ENCODE data around the gene BTG4. TPM values are rescaled to one million over a fixed set of nuclear protein-coding genes. Genes with fewer than 3 reads are reported as not detected.

BTG4 gene
- total and polyA plus RNA-seq, 2 of the 8 experiments (the other 6 are each of a cell fraction or from before 2014, with no cell fraction given) = 0.06 TPM; not detected in 1

- Histone ChIP-seq H3K79me2 (ENCODE audit: control insufficient read depth in 1 of 2, insufficient read depth in 2 of 2, low read length in 2 of 2) (no peaks in the 10 kb centered on the region), H3K4me2 (ENCODE audit: insufficient read depth in 1 of 2, low read depth in 2 of 2, low read length in 2 of 2) (no peak overlapping the region), H4K20me1 (replicated peaks in 1 of 2; ENCODE audit: control insufficient read depth in 1 of 2, insufficient read depth in 2 of 2, low read length in 2 of 2) (no peaks in the 10 kb centered on the region), H3K27ac (ENCODE audit: low read depth, low read length) (no peak overlapping the region), H3K4ac (replicated peaks; ENCODE audit: insufficient read length, low read depth, low read length) (no peak overlapping the region), H3K36me3 (ENCODE audit: control insufficient read depth in 2 of 4, insufficient read depth in 4 of 4, low read length in 3 of 4) (no peaks in the 10 kb centered on the region), H3K9ac (replicated peaks in 1 of 4; ENCODE audit: extremely low read depth in 1 of 4, low read depth in 3 of 4, low read length in 3 of 4) (no peak overlapping the region), H2BK5ac (ENCODE audit: low read depth, low read length) (no peak overlapping the region), H3K4me3 (ENCODE audit: extremely low read depth in 1 of 4, insufficient read depth in 2 of 4, low read depth in 3 of 4, low read length in 4 of 4) (no peak overlapping the region), H3K23ac (ENCODE audit: insufficient read length) (no peak overlapping the region), H3K79me1 (ENCODE audit: low read depth, low read length) (no peaks in the 10 kb centered on the region), H3K18ac (ENCODE audit: extremely low read depth, low read length) (no peak overlapping the region), H3K9me3 (ENCODE audit: insufficient read depth in 2 of 2, low read depth in 1 of 2, low read length in 1 of 2) (peaks cover 0 to 3% of the 10 kb centered on the region in 2 experiments; a peak in 1 of 4 replicates), H3K14ac (ENCODE audit: insufficient read length) (no peak overlapping the region), H4K8ac (ENCODE audit: extremely low read depth, insufficient read depth, low read length) (no peak overlapping the region), H2AFZ (ENCODE audit: low read length) (no peak overlapping the region), H3K27me3 (replicated peaks in 1 of 4; ENCODE audit: control insufficient read depth in 3 of 4, extremely low read depth in 1 of 4, insufficient read depth in 3 of 4, low read length in 3 of 4) (peaks cover 6 to 13% (median 11%) of the 10 kb centered on the region in 4 experiments), H2AK5ac (ENCODE audit: low read depth, low read length) (no peak overlapping the region), H4K5ac (ENCODE audit: insufficient read length, low read depth, low read length) (no peak overlapping the region), H4K91ac (replicated peaks; ENCODE audit: insufficient read length, low read length) (no peak overlapping the region), H3K56ac (replicated peaks; ENCODE audit: insufficient read length, low read depth, low read length) (no peak overlapping the region), H2BK20ac (ENCODE audit: low read length) (no peak overlapping the region), H2BK15ac (ENCODE audit: low read length) (no peak overlapping the region), H3K23me2 (ENCODE audit: low read depth, low read length) (peaks cover 5% of the 10 kb centered on the region; the same call in 1 of the 2 replicates), H2BK12ac (ENCODE audit: low read depth, low read length) (no peak overlapping the region), H3K4me1 (replicated peaks in 1 of 4; ENCODE audit: control insufficient read depth in 3 of 4, insufficient read depth in 4 of 4, low read length in 3 of 4) (peaks cover 0 to 10% (median 3%) of the 10 kb centered on the region in 4 experiments; a peak in 6 of 7 replicates), H2BK120ac (replicated peaks; ENCODE audit: low read depth, low read length) (no peak overlapping the region)
- DNase-seq (ENCODE audit: low read depth in 1 of 2, low spot score in 2 of 2) (no peak), FAIRE-seq (no peak)
- ChIA-PET POLR2A (ENCODE audit: partially characterized antibody) (no interaction called here), CTCF (ENCODE audit: partially characterized antibody) (interaction anchor here (0.6 to 1.1 kb wide), 6 partner anchors 17 to 881 kb away, joined by 3 read pairs; no protein-coding TSS in a partner anchor)
- WGBS, 2 experiments (ENCODE audit: extremely low coverage in 1 of 2, insufficient coverage in 1 of 2, insufficient read length in 1 of 2, insufficient replicate concordance in 2 of 2, low coverage in 1 of 2, low lambda C conversion rate in 2 of 2, missing lambda C conversion rate in 1 of 2) = 82% methylated on average over 6 of the region's 6 CpGs; no CpG with 5 or more reads in 1 of the 2 experiments
- TF ChIP-seq HDAC2 (IDR thresholded peaks at IDR 0.05; ENCODE audit: borderline replicate concordance in 1 of 2, low read depth in 2 of 2, low read length in 2 of 2) (no peak), POLR2AphosphoS5 (IDR thresholded peaks at IDR 0.05; ENCODE audit: low read depth, low read length) (no peak), TBP (IDR thresholded peaks at IDR 0.05; ENCODE audit: low read depth, low read length) (no peak), NRF1 (IDR thresholded peaks at IDR 0.05; ENCODE audit: low read depth, low read length) (no peak), SP4 (IDR thresholded peaks at IDR 0.05; ENCODE audit: low read length) (no peak), SIRT6 (IDR thresholded peaks at IDR 0.05; ENCODE audit: low read length) (no peak), CEBPB (IDR thresholded peaks at IDR 0.05; ENCODE audit: low read depth, low read length) (no peak), SP2 (IDR thresholded peaks at IDR 0.05; ENCODE audit: low read length) (no peak), HDAC6 (IDR thresholded peaks at IDR 0.05; ENCODE audit: low read depth, low read length) (no peak), ATF3 (IDR thresholded peaks at IDR 0.05; ENCODE audit: insufficient read depth, low read depth, low read length) (no peak)
- TF ChIP-seq, protein P1, sequence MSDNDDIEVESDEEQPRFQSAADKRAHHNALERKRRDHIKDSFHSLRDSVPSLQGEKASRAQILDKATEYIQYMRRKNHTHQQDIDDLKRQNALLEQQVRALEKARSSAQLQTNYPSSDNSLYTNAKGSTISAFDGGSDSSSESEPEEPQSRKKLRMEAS (IDR thresholded peaks at IDR 0.05) = no peak
- TF ChIP-seq, protein P2, sequence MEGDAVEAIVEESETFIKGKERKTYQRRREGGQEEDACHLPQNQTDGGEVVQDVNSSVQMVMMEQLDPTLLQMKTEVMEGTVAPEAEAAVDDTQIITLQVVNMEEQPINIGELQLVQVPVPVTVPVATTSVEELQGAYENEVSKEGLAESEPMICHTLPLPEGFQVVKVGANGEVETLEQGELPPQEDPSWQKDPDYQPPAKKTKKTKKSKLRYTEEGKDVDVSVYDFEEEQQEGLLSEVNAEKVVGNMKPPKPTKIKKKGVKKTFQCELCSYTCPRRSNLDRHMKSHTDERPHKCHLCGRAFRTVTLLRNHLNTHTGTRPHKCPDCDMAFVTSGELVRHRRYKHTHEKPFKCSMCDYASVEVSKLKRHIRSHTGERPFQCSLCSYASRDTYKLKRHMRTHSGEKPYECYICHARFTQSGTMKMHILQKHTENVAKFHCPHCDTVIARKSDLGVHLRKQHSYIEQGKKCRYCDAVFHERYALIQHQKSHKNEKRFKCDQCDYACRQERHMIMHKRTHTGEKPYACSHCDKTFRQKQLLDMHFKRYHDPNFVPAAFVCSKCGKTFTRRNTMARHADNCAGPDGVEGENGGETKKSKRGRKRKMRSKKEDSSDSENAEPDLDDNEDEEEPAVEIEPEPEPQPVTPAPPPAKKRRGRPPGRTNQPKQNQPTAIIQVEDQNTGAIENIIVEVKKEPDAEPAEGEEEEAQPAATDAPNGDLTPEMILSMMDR (IDR thresholded peaks at IDR 0.05; ENCODE audit: control extremely low read depth in 1 of 3, insufficient read depth in 1 of 3, low read depth in 1 of 3, low read length in 3 of 3) = no peak
Observed at GRCh38 chr11:111535281-111535680, 23.1 kb upstream of the BTG4 start.

All from H1 (cell line).